Embryonic facial prominence (tissue), 1 donor: ENCODE results near the gene C16orf90.
"Not testable (repeated sequence)": the region's sequence is repeated elsewhere in the genome, so short reads cannot be mapped to it uniquely, and the experiment has no call there.

Experiments used
- DNase-seq: peaks from one replicate; pipeline ENCODE4 v3.0.0-alpha.2; 2016; ENCODE audit errors: extremely low spot score

Gene C16orf90

GRCh38 chr16:3511286-3512180 is 16.2 kb upstream of the C16orf90 start:
- no peak for DNase-seq

GRCh38 chr16:3510416-3510815 is 15.1 kb upstream of the C16orf90 start:
- DNase-seq: no peak

GRCh38 chr16:3509470-3509928 is 14.2 kb upstream of the C16orf90 start:
- DNase-seq: no peak

- no peak for DNase-seq
Observed at GRCh38 chr16:3508736-3509135, 13.4 kb upstream of the C16orf90 start.

- no peak for DNase-seq
Observed at GRCh38 chr16:3503523-3503922, 8.2 kb upstream of the C16orf90 start.

GRCh38 chr16:3501783-3502400 is 6.6 kb upstream of the C16orf90 start:
- DNase-seq: no peak

- not testable (repeated sequence) for DNase-seq
Observed at GRCh38 chr16:3501412-3501761, 6.1 kb upstream of the C16orf90 start.

GRCh38 chr16:3498988-3499387 is 3.7 kb upstream of the C16orf90 start:
- DNase-seq: no peak

- DNase-seq: no peak
Observed at GRCh38 chr16:3497771-3498170, 2.5 kb upstream of the C16orf90 start.

- DNase-seq: no peak
Observed at GRCh38 chr16:3496386-3496785, 1.1 kb upstream of the C16orf90 start.

GRCh38 chr16:3494386-3494973 is 809 bp downstream of the C16orf90 start:
- DNase-seq: no peak

GRCh38 chr16:3492356-3492755 is 2.9 kb downstream of the C16orf90 start:
- no peak for DNase-seq

- DNase-seq: no peak
Observed at GRCh38 chr16:3490911-3491629, 4.2 kb downstream of the C16orf90 start.

GRCh38 chr16:3488801-3489200 is 6.5 kb downstream of the C16orf90 start:
- DNase-seq: no peak

GRCh38 chr16:3487521-3488410 is 7.5 kb downstream of the C16orf90 start:
- no peak for DNase-seq

- DNase-seq: no peak
Observed at GRCh38 chr16:3486506-3487215, 8.6 kb downstream of the C16orf90 start.

- DNase-seq: no peak
Observed at GRCh38 chr16:3485821-3486505, 9.3 kb downstream of the C16orf90 start.

GRCh38 chr16:3485097-3485745 is 10.1 kb downstream of the C16orf90 start:
- DNase-seq: no peak
